HL-60 (cell line): ENCODE results near the gene FBN2.

ENCODE experiments used
- TF ChIP-seq, protein P1 (sequence below): IDR thresholded peaks from one replicate; pipeline ENCODE4 v1.5.1; 2011; ENCODE audit warnings: low read length, control low read depth, inconsistent platforms; ENCODE audit not compliant: insufficient read depth
- TF ChIP-seq, protein P2 (sequence below): IDR thresholded peaks from 2 replicates; pipeline ENCODE4 v1.6.1; 2012; ENCODE audit warnings: low read depth; ENCODE audit not compliant: insufficient replicate concordance

DNA sequence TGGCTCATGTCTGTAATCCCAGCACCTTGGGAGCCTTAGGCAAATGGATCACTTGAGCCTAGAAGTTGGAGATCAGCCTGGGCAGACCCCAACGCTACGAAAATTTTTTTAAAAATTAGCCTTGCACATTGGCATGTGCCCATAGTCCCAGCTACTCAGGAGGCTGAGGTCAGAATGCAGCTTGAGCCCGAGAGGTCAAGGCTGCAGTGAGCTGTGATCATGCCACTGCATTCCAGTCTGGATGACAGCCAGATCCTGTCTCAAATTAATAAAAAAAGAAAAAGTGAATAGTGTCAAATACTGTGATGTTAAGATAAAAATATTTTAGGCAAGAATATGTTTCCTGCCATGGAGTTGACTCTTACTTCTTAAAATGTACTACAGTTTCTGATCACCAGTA is 5.3 kb downstream of the FBN2 start:
- TF ChIP-seq, protein P1, sequence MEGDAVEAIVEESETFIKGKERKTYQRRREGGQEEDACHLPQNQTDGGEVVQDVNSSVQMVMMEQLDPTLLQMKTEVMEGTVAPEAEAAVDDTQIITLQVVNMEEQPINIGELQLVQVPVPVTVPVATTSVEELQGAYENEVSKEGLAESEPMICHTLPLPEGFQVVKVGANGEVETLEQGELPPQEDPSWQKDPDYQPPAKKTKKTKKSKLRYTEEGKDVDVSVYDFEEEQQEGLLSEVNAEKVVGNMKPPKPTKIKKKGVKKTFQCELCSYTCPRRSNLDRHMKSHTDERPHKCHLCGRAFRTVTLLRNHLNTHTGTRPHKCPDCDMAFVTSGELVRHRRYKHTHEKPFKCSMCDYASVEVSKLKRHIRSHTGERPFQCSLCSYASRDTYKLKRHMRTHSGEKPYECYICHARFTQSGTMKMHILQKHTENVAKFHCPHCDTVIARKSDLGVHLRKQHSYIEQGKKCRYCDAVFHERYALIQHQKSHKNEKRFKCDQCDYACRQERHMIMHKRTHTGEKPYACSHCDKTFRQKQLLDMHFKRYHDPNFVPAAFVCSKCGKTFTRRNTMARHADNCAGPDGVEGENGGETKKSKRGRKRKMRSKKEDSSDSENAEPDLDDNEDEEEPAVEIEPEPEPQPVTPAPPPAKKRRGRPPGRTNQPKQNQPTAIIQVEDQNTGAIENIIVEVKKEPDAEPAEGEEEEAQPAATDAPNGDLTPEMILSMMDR, result no peak
- TF ChIP-seq, protein P2, sequence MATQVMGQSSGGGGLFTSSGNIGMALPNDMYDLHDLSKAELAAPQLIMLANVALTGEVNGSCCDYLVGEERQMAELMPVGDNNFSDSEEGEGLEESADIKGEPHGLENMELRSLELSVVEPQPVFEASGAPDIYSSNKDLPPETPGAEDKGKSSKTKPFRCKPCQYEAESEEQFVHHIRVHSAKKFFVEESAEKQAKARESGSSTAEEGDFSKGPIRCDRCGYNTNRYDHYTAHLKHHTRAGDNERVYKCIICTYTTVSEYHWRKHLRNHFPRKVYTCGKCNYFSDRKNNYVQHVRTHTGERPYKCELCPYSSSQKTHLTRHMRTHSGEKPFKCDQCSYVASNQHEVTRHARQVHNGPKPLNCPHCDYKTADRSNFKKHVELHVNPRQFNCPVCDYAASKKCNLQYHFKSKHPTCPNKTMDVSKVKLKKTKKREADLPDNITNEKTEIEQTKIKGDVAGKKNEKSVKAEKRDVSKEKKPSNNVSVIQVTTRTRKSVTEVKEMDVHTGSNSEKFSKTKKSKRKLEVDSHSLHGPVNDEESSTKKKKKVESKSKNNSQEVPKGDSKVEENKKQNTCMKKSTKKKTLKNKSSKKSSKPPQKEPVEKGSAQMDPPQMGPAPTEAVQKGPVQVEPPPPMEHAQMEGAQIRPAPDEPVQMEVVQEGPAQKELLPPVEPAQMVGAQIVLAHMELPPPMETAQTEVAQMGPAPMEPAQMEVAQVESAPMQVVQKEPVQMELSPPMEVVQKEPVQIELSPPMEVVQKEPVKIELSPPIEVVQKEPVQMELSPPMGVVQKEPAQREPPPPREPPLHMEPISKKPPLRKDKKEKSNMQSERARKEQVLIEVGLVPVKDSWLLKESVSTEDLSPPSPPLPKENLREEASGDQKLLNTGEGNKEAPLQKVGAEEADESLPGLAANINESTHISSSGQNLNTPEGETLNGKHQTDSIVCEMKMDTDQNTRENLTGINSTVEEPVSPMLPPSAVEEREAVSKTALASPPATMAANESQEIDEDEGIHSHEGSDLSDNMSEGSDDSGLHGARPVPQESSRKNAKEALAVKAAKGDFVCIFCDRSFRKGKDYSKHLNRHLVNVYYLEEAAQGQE, result no peak
